Left ventricle myocardium inferior (tissue), 1 donor: ENCODE data around the gene ATP6V1F. TPM values are rescaled to one million over a fixed set of nuclear protein-coding genes. Genes with fewer than 3 reads are reported as not detected.

Source experiments
- DNase-seq: peaks from one replicate; pipeline ENCODE4 v3.0.0-alpha.2; 2020
- H3K27ac ChIP-seq: fragments of 200-600 bp; replicated peaks from 2 replicates; pipeline ENCODE4 v1.8.0; 2021
- H3K27me3 ChIP-seq: fragments of 200-600 bp; 2 replicates; pipeline ENCODE4 v1.8.0; 2021; ENCODE audit warnings: low read depth
- H3K36me3 ChIP-seq: fragments of 200-600 bp; 2 replicates; pipeline ENCODE4 v1.8.0; 2021
- H3K4me1 ChIP-seq: fragments of 200-600 bp; 2 replicates; pipeline ENCODE4 v1.8.0; 2021
- H3K4me3 ChIP-seq: fragments of 200-600 bp; 2 replicates; pipeline ENCODE4 v1.8.0; 2021; ENCODE audit warnings: mild to moderate bottlenecking, moderate library complexity
- H3K9me3 ChIP-seq: fragments of 200-600 bp; replicated peaks from 2 replicates; pipeline ENCODE4 v1.8.0; 2021
- CTCF ChIP-seq: fragments of 200-600 bp; IDR thresholded peaks from 2 replicates; pipeline ENCODE4 v1.8.0; 2021; ENCODE audit warnings: antibody characterized with exemption, mild to moderate bottlenecking, borderline replicate concordance
- intact Hi-C: fragments of 100-400 bp; cut with micrococcal nuclease; formaldehyde crosslinking; loops from one replicate; pipeline ENCODE4 v1.11.0; 2022
- total RNA-seq: library from RNA; stranded (reverse); fragmentation: NEBNext Ultra II Directional; extraction: Animal tissue kit (Norgen Biotek cat#: 25700); gene quantifications from one replicate; pipeline ENCODE4 v1.2.1, GENCODE V29; 2021
- donor health status: DM: no; HTN: yes; CAD: no; lungs with severe emphysema.

Gene ATP6V1F
- total RNA-seq, 1 donor from 2014 or later, result 101 TPM

GRCh38 chr7:128837521-128837921, 25.1 kb upstream of the ATP6V1F start:
- intact Hi-C loops, result no loop called here
- H3K27ac ChIP-seq, result peak overlapping the region; percentile 96
- no peak overlapping the region for H3K4me3 ChIP-seq
- no peak for DNase-seq
- H3K36me3 ChIP-seq, result peaks cover 78% of the 10 kb centered on the region
- H3K27me3 ChIP-seq, result no peaks in the 10 kb centered on the region
- H3K9me3 ChIP-seq, result no peaks in the 10 kb centered on the region
- no peak for TF ChIP-seq CTCF
- H3K4me1 ChIP-seq, result peaks cover 84% of the 10 kb centered on the region

DNA sequence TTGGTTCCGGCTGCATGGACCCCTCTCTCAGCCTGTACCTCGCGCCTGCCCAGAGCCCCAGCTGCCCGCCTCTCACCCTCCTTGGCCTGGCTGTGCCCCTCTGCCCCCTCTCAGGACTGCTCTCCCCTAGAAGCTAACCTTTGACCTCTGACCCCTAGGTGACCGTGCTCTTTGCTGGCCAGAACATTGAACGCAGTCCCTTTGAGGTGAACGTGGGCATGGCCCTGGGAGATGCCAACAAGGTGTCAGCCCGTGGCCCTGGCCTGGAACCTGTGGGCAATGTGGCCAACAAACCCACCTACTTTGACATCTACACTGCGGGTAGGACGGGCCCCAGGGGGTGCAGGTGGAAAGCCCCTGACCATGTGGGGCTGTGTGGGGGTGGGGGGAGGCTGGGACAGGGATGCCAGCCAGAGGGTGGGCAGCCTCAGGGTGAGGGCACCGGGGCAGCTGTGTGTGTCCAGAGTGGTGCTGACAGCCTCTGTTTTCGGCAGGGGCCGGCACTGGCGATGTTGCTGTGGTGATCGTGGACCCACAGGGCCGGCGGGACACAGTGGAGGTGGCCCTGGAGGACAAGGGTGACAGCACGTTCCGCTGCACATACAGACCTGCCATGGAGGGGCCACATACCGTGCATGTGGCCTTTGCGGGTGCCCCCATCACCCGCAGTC, 24.4 kb upstream of the ATP6V1F start:
- DNase-seq, result peak; percentile 15
- Histone ChIP-seq H3K4me1 (peaks cover 77% of the 10 kb centered on the region), H3K27ac (peak overlapping the region; percentile 96), H3K36me3 (peaks cover 85% of the 10 kb centered on the region), H3K9me3 (no peaks in the 10 kb centered on the region), H3K4me3 (no peak overlapping the region), H3K27me3 (no peaks in the 10 kb centered on the region)
- intact Hi-C loops, result no loop called here
- no peak for TF ChIP-seq CTCF

DNA sequence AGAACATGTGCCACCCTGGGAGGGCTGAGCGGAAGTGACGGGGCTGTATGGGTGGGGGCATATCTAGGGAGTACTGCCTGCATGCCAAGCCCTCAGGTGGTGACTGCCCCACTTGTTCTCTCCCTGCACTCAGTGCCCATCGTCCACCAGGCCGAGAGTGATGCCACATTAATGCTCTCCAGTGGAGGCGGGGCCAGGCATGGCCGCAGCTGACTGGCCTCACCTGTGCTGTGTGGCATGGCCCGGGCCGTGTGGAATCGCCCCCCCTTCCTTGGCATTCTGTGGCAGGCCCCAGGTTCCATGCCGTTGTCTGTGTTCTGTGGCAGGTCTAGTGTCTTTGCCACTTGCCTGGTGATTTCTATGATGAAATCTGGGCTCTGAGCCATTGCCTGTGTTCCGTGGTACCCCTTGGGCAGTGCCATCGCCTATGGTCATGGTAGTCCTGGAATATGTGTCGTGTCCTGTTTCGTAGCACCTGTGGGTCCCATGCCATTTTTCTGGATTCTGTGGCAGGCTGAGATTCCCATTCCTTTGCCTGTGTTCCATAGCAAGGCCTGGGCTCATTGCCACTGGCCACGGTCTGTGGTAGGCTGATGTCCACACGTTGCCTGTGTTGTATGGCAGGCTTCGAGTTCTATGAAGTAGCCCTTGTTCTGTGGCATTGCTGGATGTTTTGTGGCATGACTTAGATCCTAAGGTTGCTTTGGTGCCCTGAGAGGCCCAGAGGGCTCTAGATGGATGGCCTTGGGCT, 23.5 kb upstream of the ATP6V1F start:
- DNase-seq, result peak; percentile 13
- H3K27ac ChIP-seq, result peak overlapping the region; percentile 96
- intact Hi-C loops, result no loop called here

DNA sequence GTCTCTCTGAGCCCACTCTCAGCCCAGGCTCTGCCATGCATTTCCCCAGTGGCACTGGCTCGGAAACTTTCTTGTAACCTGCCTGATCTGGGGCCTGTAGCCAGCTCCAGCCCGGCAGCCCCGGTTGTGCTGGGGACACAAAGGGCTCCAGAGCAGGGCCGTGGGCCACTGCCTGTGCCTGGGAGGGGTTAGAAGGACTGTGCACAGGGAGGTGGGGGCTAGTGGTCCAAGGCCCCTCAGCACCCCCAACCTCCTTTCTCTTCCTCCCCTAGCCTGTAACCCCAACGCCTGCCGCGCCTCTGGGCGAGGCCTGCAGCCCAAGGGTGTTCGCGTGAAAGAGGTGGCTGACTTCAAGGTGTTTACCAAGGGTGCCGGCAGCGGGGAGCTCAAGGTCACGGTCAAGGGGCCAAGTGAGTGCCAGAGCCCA, 22.9 kb upstream of the ATP6V1F start:
- Histone ChIP-seq H3K9me3 (no peaks in the 10 kb centered on the region), H3K4me1 (peaks cover 62% of the 10 kb centered on the region), H3K27me3 (no peaks in the 10 kb centered on the region), H3K27ac (peak overlapping the region; percentile 96), H3K4me3 (no peak overlapping the region), H3K36me3 (peaks cover 100% of the 10 kb centered on the region)
- DNase-seq, result no peak
- intact Hi-C loops, result no loop called here
- TF ChIP-seq CTCF, result no peak

More for the DNA sequence above, 23.5 kb upstream of the ATP6V1F start:
- H3K27me3 ChIP-seq, result no peaks in the 10 kb centered on the region
- no peak overlapping the region for H3K4me3 ChIP-seq
- H3K4me1 ChIP-seq, result peaks cover 68% of the 10 kb centered on the region
- peaks cover 94% of the 10 kb centered on the region for H3K36me3 ChIP-seq
- H3K9me3 ChIP-seq, result no peaks in the 10 kb centered on the region
- no peak for TF ChIP-seq CTCF

GRCh38 chr7:128840326-128841170, 22.1 kb upstream of the ATP6V1F start:
- intact Hi-C loops, result no loop called here
- Histone ChIP-seq H3K4me3 (no peak overlapping the region), H3K9me3 (no peaks in the 10 kb centered on the region), H3K36me3 (peaks cover 100% of the 10 kb centered on the region), H3K27me3 (no peaks in the 10 kb centered on the region), H3K4me1 (peaks cover 54% of the 10 kb centered on the region), H3K27ac (peak overlapping the region; percentile 96)
- DNase-seq, result peak; percentile 15
- TF ChIP-seq CTCF, result no peak
